HTR-8/SVneo (cell line): ENCODE data around the gene LINGO3.
"Not testable (repeated sequence)": the region's sequence is repeated elsewhere in the genome, so short reads cannot be mapped to it uniquely, and the experiment has no call there.

Experiments
- DNase-seq: peaks from one replicate; pipeline ENCODE4 v3.0.0; 2011; ENCODE audit warnings: low spot score, mixed read lengths; ENCODE audit not compliant: insufficient read length
- FAIRE-seq: peaks from 2 replicates; lab custom pipeline; 2011; peaks lifted over from hg19 to GRCh38; lab: Jason Lieb, UNC

Gene LINGO3

GRCh38 chr19:2286402-2287140, 21.4 kb downstream of the LINGO3 start:
- FAIRE-seq, result no peak
- no peak for DNase-seq

- no peak for DNase-seq
- FAIRE-seq, result no peak
Measured at GRCh38 chr19:2283835-2284507, 24.0 kb downstream of the LINGO3 start.

- DNase-seq, result no peak
- no peak for FAIRE-seq
Measured at GRCh38 chr19:2282862-2283237, 25.1 kb downstream of the LINGO3 start.

GRCh38 chr19:2282062-2282861, 25.7 kb downstream of the LINGO3 start, which contains the start of gene PEAK3:
TSS of gene PEAK3 (minus strand) at chr19:2282175. CDS start at chr19:2280931, 1,244 bp downstream.
- DNase-seq (peak; percentile 44), FAIRE-seq (peak; percentile 68)

- not testable (repeated sequence) for FAIRE-seq, DNase-seq
Measured at GRCh38 chr19:2281265-2282061, 26.5 kb downstream of the LINGO3 start.

GRCh38 chr19:2280633-2281264, 27.2 kb downstream of the LINGO3 start:
- no peak for DNase-seq
- FAIRE-seq, result no peak

- DNase-seq, result no peak
- FAIRE-seq, result no peak
Measured at GRCh38 chr19:2278459-2279158, 29.3 kb downstream of the LINGO3 start.

GRCh38 chr19:2277138-2277537, 30.8 kb downstream of the LINGO3 start:
- FAIRE-seq, result no peak
- no peak for DNase-seq

- no peak for DNase-seq
- no peak for FAIRE-seq
Measured at GRCh38 chr19:2276429-2276986, 31.4 kb downstream of the LINGO3 start.

GRCh38 chr19:2275588-2276428, 32.1 kb downstream of the LINGO3 start:
- no peak for FAIRE-seq
- DNase-seq, result no peak

- DNase-seq (peak; percentile 65), FAIRE-seq (no peak)
Measured at GRCh38 chr19:2274931-2275535, 32.9 kb downstream of the LINGO3 start.

GRCh38 chr19:2274185-2274711, 33.7 kb downstream of the LINGO3 start:
- no peak for FAIRE-seq

GRCh38 chr19:2273356-2274184, 34.4 kb downstream of the LINGO3 start:
- DNase-seq (peak; percentile 73), FAIRE-seq (no peak)

More at GRCh38 chr19:2274185-2274711, 33.7 kb downstream of the LINGO3 start:
- no peak for DNase-seq

GRCh38 chr19:2271234-2272103, 36.5 kb downstream of the LINGO3 start:
- FAIRE-seq (no peak), DNase-seq (no peak)
